HG02884 (cell line): Measurements from ENCODE around the gene DDX54.
"Not testable (repeated sequence)": the region's sequence is repeated elsewhere in the genome, so short reads cannot be mapped to it uniquely, and the experiment has no call there.

ENCODE experiments used
- ATAC-seq: cut with Tn5 transposase; IDR thresholded peaks from one replicate; pipeline ENCODE4 v1.9.1; 2021; ENCODE audit warnings: mild to moderate bottlenecking, moderate library complexity; ENCODE audit not compliant: unreplicated experiment

DDX54 gene

GRCh38 chr12:113129664-113130456 is 55.4 kb downstream of the DDX54 start:
- ATAC-seq, result no peak

- ATAC-seq, result no peak
These were observed 56.2 kb downstream of the DDX54 start for GRCh38 chr12:113128802-113129663.

GRCh38 chr12:113127791-113128199 is 57.5 kb downstream of the DDX54 start:
- ATAC-seq, result no peak

GRCh38 chr12:113120670-113121370 is 64.5 kb downstream of the DDX54 start:
- no peak for ATAC-seq

GRCh38 chr12:113119980-113120669 is 65.2 kb downstream of the DDX54 start:
- no peak for ATAC-seq

GRCh38 chr12:113118142-113118541 is 67.1 kb downstream of the DDX54 start:
- ATAC-seq, result no peak

- not testable (repeated sequence) for ATAC-seq
These were observed 67.6 kb downstream of the DDX54 start for GRCh38 chr12:113117684-113118083.

GRCh38 chr12:113116875-113117274 is 68.4 kb downstream of the DDX54 start:
- ATAC-seq, result no peak

GRCh38 chr12:113115455-113116126 is 69.7 kb downstream of the DDX54 start:
- ATAC-seq, result no peak

- no peak for ATAC-seq
These were observed 70.7 kb downstream of the DDX54 start for GRCh38 chr12:113114447-113115178.

GRCh38 chr12:113113397-113113796 is 71.9 kb downstream of the DDX54 start:
- no peak for ATAC-seq

- ATAC-seq, result no peak
These were observed 73.0 kb downstream of the DDX54 start for GRCh38 chr12:113112043-113112899.

- ATAC-seq, result no peak
These were observed 74.0 kb downstream of the DDX54 start for GRCh38 chr12:113111247-113111646.

- ATAC-seq, result no peak
These were observed 75.2 kb downstream of the DDX54 start for GRCh38 chr12:113109872-113110599.

- ATAC-seq, result no peak
These were observed 75.9 kb downstream of the DDX54 start for GRCh38 chr12:113109360-113109759.

- no peak for ATAC-seq
These were observed 77.0 kb downstream of the DDX54 start for GRCh38 chr12:113108308-113108707.
